ENCODE results near the gene PEAR1.
"Not testable (repeated sequence)": the region's sequence is repeated elsewhere in the genome, so short reads cannot be mapped to it uniquely, and the experiment has no call there.

PEAR1 gene

DNA sequence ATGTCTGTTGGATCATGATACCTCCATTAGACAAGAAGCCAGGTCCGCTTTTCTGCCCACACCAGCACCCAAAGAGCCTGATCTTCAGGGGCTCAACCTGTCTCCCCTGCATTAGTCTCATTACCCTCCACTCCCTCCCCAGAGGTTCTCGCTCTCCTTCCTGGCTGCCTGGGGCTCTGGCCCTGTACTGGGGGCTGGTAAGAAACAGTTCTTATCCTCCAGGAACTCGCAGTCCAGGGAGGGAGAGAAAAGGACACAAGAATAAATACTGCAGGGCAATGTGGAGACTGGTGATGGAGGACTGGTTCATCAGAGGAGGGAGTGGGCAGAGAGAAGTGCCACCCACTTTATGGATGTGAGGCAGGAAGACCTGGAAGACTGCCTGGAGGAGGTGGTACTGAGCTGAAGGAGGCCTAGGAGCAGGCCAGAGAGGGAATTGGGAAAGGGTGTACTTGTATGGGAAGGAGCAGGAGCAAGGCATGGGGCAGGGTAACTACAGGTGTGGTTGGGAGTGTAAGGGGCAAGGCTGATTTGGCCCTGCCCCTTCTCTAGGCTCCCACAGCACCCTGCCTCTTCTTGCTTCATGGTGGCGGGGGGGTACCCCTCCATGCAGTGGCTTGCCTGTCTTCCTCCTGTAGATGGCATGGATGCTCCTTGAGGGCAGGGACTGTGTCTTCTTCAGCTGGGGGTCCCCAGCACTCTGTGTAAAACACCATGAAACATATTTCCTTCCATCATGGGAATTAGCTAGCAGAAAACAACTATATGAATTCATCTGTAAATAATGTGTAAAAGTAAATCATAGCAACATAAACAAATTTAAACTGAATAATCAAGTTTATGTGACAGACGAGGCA lies 31.9 kb downstream of the PEAR1 start:
- no peak for TF ChIP-seq CTCF (IDR thresholded peaks at IDR 0.05; ENCODE audit: control insufficient read depth, extremely low read depth, insufficient read depth)
- no peak overlapping the region for H3K4me3 ChIP-seq (ENCODE audit: low read depth, low read length)
- DNase-seq (ENCODE audit: low read depth), result no peak

DNA sequence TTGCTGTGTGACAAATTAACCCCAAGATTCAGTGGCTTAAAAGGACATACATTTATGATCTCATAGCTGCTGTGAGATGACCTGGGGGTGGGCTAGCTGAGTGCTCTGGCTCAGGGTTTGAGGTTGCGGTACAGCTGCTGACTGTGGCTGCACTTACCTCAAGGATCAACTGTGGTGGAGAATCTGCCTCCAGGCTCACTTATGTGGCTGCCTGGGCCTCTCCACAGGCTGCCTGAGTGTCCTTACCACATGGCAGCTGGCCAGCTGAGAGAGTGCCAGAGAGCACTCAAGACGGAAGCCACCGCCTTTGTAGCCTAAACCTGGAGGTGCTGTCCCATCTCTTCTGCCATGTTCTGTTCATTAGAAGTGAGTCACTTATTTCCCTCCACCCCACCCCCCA lies 32.7 kb downstream of the PEAR1 start:
- no peak overlapping the region for H3K4me3 ChIP-seq (ENCODE audit: low read depth, low read length)
- no peak for TF ChIP-seq CTCF (IDR thresholded peaks at IDR 0.05; ENCODE audit: control insufficient read depth, extremely low read depth, insufficient read depth)
- peak; percentile 61 for DNase-seq (ENCODE audit: low read depth)

DNA sequence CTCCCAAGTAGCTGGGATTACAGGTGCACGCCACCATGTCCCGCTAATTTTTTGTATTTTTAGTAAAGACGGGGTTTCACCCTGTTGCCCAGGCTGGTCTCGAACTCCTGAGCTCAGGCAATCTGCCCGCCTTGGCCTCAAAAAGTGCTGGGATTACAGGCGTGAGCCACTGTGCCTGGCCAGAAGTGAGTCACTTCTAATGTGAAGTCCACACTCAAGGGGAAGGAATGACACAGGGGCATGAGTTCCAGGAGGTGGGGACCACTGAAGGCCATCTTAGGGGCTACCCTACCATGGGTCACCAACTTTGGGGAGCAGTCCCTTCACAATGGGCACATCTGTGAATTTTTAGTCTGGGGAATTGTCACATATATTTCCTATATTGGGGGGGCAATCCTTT lies 33.2 kb downstream of the PEAR1 start:
- DNase-seq (ENCODE audit: low read depth); H3K4me3 ChIP-seq (ENCODE audit: low read depth, low read length): not testable (repeated sequence)

- no peak overlapping the region for H3K4me3 ChIP-seq (ENCODE audit: low read depth, low read length)
- DNase-seq (ENCODE audit: low read depth), result no peak
- TF ChIP-seq CTCF (IDR thresholded peaks at IDR 0.05; ENCODE audit: control insufficient read depth, extremely low read depth, insufficient read depth), result peak; percentile 87
Measured at GRCh38 chr1:156927215-156928042, 33.9 kb downstream of the PEAR1 start.

DNA sequence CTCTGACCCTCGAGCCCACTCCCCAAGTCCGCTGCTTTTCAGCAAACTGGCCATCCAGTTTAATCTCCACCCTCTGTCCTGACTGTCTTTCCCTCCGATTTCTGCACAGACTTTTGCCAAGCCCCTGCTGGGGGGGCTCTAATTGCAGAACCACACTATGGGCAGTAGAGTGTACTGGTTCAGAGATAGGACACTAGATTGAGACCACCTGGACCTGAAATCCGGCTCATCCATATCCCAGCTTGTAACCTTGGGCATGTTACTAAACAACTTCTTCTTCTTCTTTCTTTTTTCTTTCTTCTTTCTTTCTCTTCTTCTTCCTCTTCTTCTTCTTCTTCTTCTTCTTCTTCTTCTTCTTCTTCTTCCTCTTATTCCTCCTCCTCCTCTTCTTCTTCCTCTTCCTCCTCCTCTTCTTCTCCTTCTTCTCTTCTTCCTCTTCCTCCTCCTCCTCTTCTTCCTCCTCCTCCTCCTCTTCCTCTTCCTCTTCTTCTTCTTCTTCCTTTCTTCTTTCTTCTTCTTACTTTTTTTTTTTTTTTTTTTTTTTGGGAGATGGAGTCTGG lies 34.6 kb downstream of the PEAR1 start:
- no peak overlapping the region for H3K4me3 ChIP-seq (ENCODE audit: low read depth, low read length)
- no peak for DNase-seq (ENCODE audit: low read depth)
- no peak for TF ChIP-seq CTCF (IDR thresholded peaks at IDR 0.05; ENCODE audit: control insufficient read depth, extremely low read depth, insufficient read depth)

GRCh38 chr1:156929596-156930238 lies 36.2 kb downstream of the PEAR1 start:
- TF ChIP-seq CTCF (IDR thresholded peaks at IDR 0.05; ENCODE audit: control insufficient read depth, extremely low read depth, insufficient read depth), result no peak
- no peak for DNase-seq (ENCODE audit: low read depth)
- no peak overlapping the region for H3K4me3 ChIP-seq (ENCODE audit: low read depth, low read length)

GRCh38 chr1:156930483-156930882 lies 37.0 kb downstream of the PEAR1 start:
- no peak for TF ChIP-seq CTCF (IDR thresholded peaks at IDR 0.05; ENCODE audit: control insufficient read depth, extremely low read depth, insufficient read depth)
- H3K4me3 ChIP-seq (ENCODE audit: low read depth, low read length), result no peak overlapping the region
- DNase-seq (ENCODE audit: low read depth), result no peak
